H1 (cell line): ENCODE data around the gene YPEL4. TPM values are rescaled to one million over a fixed set of nuclear protein-coding genes. Genes with fewer than 3 reads are reported as not detected.

Experiments used
- CHD1 ChIP-seq: IDR thresholded peaks from 2 replicates; pipeline ENCODE4 v1.6.1; 2012; ENCODE audit warnings: low read depth, low read length, improper control_type of control experiment
- CHD2 ChIP-seq: IDR thresholded peaks from 2 replicates; pipeline ENCODE4 v1.6.1; 2012; ENCODE audit warnings: low read length, improper control_type of control experiment
- CREB1 ChIP-seq: IDR thresholded peaks from 2 replicates; pipeline ENCODE4 v1.6.1; 2012; ENCODE audit warnings: inconsistent platforms
- E2F6 ChIP-seq: IDR thresholded peaks from 2 replicates; pipeline ENCODE4 v1.6.1; 2012; ENCODE audit warnings: inconsistent platforms
- FOSL1 ChIP-seq: IDR thresholded peaks from 2 replicates; pipeline ENCODE4 v1.6.1; 2011; ENCODE audit warnings: mild to moderate bottlenecking, low read depth, low read length, moderate library complexity; ENCODE audit not compliant: insufficient read depth
- JUN ChIP-seq: IDR thresholded peaks from 2 replicates; pipeline ENCODE4 v1.6.1; 2011; ENCODE audit warnings: low read depth, mild to moderate bottlenecking, improper control_type of control experiment, low read length
- POLR2AphosphoS5 ChIP-seq: IDR thresholded peaks from 2 replicates; pipeline ENCODE4 v1.6.1; 2011; ENCODE audit warnings: low read depth, low read length
- POU5F1 ChIP-seq: IDR thresholded peaks from 2 replicates; pipeline ENCODE4 v1.6.1; 2011; ENCODE audit warnings: low read depth, mild to moderate bottlenecking, low read length, moderate library complexity
- SAP30 ChIP-seq: fragments of 300-600 bp; sonication (generic); IDR thresholded peaks from 2 replicates; pipeline ENCODE4 v1.7.1; 2012; ENCODE audit warnings: low read length, moderate library complexity, mild to moderate bottlenecking, inconsistent platforms; ENCODE audit not compliant: insufficient read depth, insufficient replicate concordance
- polyA plus RNA-seq, 7 experiments: library from polyadenylated mRNA; depleted of rRNA in 3 of 7; stranded (reverse) in 5 of 7; unstranded in 2 of 7; fragments of >200 nt in 5 of 7; fragments of 200-250 nt in 2 of 7; gene quantifications; 1 replicate in 5 of 7; 2 replicates in 1 of 7; 4 replicates in 1 of 7; pipeline versions ENCODE4 v1.2.1 to v1.2.3, GENCODE V29; 2011 to 2013; ENCODE audit warnings: missing spikeins in 2 of 7, mixed read lengths in 2 of 7
- total RNA-seq: library from RNA; stranded (reverse); fragmentation: NEBNext Ultra II Directional; extraction: Animal tissue kit (Norgen Biotek cat#: 25700); gene quantifications from 2 replicates; pipeline ENCODE4 v1.2.1, GENCODE V29; 2021

YPEL4 gene
- total and polyA plus RNA-seq, 2 of the 8 experiments (the other 6 are each of a cell fraction or from before 2014, with no cell fraction given) = 0.13 to 0.38 TPM

GRCh38 chr11:57659669-57660068, 10.0 kb upstream of the YPEL4 start (continued):
- TF ChIP-seq CHD1 (no peak), CHD2 (no peak), POU5F1 (no peak), CREB1 (no peak), FOSL1 (no peak), JUN (no peak), POLR2AphosphoS5 (no peak), E2F6 (no peak), SAP30 (no peak)
